Esophagus mucosa (tissue), 1 donor: ENCODE measurements around the gene SEL1L. TPM values are rescaled to one million over a fixed set of nuclear protein-coding genes. Genes with fewer than 3 reads are reported as not detected.
"Not testable (repeated sequence)": the region's sequence is repeated elsewhere in the genome, so short reads cannot be mapped to it uniquely, and the experiment has no call there.

Experiments used
- ATAC-seq: fragments of 200-7000 bp; cut with Tn5 transposase; one replicate; pipeline ENCODE4 v1.9.1; 2020
- total RNA-seq: library from RNA; stranded (reverse); gene quantifications from one replicate; pipeline ENCODE4 v1.2.4, GENCODE V29; 2023
- donor health status: DM: yes; HTN: yes; CAD: no.

SEL1L gene
- total RNA-seq, 1 donor from 2014 or later: 33.0 TPM

DNA sequence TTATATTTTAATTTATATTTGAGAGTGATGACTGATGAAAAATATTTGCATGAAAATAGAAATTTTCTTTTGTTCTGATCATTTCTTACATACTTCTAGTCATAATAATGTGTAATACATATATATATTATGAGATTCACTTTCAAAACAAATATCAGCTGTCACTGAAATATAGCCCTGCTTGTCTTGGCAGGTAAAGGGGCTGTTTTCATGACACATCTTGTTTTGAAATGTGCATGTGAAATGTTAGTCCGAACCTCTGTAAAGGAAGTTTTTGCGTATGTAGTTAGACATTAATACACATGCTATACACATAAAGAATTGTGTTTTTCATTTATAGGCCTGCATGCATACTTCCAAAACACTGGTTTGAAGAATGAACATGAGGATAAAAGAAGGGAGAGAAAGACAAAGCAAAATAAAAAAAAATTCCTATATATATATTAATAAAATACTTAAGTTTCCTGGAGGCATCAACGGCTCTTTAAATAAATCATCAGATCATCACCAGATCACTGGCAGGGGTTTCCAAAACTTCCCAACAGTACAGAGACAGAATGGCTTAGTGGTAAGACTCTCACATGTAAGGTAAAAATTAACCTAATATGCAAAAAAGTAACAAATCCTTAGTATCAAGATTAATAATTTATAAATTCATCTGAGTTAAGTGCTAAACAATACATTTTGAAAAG lies 60.1 kb downstream of the SEL1L start:
- ATAC-seq: no peak

DNA sequence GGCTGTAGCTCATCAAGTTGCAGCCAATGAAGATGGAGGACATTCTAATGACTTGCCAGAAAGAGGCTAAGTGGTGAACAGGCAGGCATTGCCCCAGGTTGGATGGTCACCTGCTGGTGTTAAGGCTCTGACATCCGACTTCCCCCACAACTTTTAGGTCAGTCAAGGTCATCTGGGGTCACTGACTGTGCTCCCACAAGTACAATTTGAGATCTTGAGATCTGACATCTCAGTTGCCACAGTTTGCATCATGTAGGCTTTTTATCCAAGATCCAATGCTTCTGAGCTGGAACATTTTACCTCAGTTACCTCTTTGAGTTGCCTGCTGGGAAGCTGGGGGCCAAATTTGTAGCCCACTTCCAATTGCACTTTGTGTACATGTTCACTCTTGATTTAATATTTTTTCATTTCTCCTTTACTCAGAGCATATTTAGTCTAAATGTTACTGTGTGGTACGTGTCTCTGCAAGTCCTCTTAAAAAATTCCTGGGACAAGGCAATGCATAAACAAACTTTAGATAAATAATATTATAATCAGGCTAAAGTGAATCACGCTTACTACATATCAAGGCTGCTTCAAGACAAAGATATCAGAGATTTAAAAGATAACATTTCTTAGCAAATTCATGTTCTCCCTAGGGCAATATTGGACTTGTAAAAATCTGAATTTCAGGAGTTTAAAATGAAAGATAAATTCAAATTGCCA lies 61.4 kb downstream of the SEL1L start:
- ATAC-seq: no peak

DNA sequence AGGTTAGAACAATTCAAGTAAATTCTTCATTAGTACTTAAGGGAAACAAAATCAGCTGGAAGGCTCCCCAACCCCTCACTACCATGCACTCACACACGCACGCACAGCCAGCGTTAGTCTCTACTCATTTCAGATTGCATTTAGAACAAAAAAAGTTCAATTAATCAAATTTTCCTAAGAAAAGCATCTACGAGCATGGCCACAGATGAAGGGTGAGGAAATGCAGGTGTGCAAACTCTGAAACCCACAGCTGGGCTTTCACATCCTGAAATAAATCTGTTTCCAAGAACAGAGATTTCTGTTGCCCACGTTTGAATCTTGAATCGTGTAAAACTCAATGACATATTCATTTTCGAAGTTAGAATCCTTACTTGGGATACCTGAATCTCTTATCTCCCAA lies 62.6 kb downstream of the SEL1L start:
- no peak for ATAC-seq

- ATAC-seq: not testable (repeated sequence)
These were observed 63.2 kb downstream of the SEL1L start for GRCh38 chr14:81470557-81470826.

DNA sequence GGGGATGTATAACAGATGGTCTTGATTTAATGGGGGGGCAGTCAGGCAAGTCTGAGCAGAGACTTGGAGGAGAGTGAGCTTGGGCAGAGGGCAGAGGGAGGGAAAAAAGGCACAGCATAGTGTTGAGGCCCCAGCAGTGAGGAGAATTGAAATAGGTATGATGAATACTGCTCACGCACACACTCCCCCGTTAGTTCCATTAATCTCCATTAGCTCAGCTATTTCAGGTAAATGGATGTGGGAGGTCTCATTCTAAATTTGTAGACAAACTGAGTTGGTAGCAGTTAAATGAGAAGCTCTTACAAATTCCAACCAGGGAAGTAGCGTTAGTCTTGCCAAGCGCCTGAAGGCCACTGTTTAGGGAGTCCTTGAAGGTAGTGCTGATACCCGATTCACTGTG lies 66.8 kb downstream of the SEL1L start:
- ATAC-seq: no peak

GRCh38 chr14:81465507-81466228 lies 68.0 kb downstream of the SEL1L start:
- ATAC-seq: peak; percentile 29

DNA sequence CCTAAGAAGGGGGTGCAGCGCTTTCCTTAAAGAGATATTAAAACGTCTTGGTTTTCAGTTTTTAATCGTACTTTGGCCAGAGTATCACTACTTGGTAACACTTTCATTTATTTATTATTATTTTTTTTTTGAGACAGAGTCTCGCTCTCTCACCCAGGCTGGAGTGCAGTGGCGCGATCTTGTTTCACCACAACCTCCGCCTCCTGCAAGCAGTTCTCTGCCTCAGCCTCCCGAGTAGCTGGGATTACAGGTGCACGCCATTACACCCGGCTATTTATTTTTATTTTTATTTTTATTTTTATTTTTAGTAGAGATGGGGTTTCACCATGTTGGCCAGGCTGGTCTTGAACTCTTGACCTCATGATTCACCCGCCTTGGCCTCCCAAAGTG lies 68.7 kb downstream of the SEL1L start:
- ATAC-seq: not testable (repeated sequence)

GRCh38 chr14:81464253-81465002 lies 69.2 kb downstream of the SEL1L start:
- peak; percentile 29 for ATAC-seq

GRCh38 chr14:81462356-81462755 lies 71.3 kb downstream of the SEL1L start:
- ATAC-seq: not testable (repeated sequence)

DNA sequence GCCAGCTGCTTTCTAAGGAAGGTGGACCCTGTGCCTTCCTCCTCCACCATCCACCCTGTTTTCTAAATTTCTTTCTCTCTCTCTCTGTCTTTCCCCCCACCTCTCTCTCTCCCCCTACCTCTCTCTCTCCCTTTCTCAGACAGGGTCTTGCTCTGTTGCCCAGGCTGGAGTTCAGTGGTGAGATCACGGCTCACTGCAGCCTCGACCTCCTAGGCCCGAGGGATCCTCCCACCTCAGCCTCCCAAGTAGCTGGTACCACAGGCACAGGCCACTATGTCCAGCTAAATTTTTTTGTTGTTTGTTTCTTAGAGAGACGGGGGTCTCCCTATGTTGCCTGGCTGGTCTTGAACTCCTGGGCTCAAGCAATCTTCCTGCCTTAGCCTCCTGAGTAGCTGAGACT lies 73.7 kb downstream of the SEL1L start:
- no peak for ATAC-seq

DNA sequence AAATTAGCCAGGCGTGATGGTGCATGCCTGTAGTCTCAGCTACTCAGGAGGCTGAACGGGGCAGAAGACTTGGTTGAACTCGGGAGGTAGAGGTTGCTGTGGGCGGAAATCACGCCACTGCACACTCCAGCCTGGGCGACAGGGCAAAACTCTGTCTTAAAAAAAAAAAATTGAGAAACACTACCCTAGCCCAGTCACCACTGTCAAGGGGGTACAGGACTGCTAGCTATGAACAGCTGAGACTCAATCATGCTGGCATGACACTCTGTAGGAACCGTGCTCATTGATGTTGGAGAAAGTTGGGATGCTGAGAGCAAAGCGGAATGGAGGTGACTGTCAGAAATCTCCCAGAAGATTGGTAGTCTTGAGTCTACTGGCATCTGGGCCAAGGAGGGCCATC lies 75.3 kb downstream of the SEL1L start:
- no peak for ATAC-seq

DNA sequence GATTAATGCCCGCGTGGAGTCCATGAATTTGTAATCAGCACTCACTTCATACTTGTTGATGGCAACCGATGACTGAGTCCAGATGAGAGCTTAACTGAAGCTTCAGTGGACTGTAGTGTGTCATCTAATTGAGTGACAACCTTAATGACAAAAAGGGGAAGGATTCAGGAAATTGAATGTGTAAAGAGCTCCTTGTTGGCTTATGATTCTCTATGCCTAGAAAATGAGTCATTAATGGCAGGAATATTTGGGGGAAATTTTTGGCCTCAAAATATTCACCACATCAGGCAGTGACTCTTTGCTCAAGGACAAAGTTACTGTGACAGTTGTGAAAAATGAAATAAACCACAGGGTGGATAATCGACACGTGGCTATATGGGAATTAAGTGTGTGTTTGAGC lies 78.3 kb downstream of the SEL1L start:
- ATAC-seq: peak; percentile 62

GRCh38 chr14:81454572-81455218 lies 79.0 kb downstream of the SEL1L start:
- no peak for ATAC-seq

- ATAC-seq: peak; percentile 68
These were observed 80.4 kb downstream of the SEL1L start for GRCh38 chr14:81453166-81453766.

DNA sequence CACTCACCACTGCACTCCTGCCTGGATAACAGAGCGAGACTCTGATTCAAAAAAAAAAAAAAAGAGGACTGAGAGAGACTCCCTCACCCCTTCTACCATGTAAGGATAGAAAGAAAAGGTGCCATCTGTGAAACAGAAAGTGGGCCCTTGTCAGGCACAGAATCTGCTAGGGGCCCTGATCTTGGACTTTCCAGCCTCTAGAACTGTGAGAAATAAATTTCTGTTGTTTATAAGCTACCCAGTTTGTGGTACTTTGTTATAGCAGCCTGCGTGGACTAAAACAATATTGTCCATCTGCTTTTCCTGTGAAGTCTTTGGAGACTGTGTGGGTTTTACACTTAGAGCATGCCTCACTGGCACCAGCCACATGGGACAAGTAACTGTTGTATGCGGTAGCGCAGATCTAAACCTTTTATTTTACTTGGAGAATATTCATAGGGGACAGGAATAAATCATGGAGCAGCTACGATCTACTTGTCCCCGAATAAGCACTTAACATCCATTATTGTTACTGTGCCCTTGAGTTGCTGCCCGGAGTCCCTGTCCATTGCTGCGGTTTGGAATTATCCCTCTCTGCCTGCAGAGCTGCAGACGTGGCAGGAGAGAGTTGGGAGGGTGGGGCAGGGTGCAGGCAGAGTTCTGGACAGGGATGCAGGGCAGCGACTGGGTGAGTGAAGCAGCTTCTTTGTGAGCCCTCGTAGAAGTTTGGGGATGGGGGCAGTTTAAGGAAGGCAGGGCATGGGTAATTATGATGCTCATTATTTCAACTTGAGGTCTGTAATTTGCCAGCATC lies 81.1 kb downstream of the SEL1L start:
- ATAC-seq: no peak

- ATAC-seq: no peak
These were observed 82.7 kb downstream of the SEL1L start for GRCh38 chr14:81450976-81451375.

DNA sequence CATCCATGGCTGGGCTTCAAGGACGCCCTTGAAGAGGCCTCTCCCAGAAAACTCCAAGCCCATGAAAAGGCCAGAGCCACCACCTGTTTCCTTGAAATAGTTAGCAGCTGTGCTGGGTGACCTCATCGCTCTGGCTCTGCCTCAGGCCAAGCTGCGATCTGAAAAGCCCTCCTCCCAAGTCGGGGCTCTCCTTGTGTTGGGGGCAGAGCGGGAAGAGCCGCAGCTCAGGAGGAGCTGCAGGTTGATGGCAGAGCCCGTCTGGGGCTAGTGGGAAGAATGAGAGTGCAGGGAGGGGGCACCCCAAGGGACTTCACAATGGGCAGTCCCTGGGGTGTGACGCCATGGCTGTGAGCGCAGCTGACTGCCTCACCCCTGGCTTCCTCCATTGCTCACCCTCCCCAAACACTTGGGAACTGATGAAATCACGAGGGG lies 83.5 kb downstream of the SEL1L start:
- ATAC-seq: no peak

DNA sequence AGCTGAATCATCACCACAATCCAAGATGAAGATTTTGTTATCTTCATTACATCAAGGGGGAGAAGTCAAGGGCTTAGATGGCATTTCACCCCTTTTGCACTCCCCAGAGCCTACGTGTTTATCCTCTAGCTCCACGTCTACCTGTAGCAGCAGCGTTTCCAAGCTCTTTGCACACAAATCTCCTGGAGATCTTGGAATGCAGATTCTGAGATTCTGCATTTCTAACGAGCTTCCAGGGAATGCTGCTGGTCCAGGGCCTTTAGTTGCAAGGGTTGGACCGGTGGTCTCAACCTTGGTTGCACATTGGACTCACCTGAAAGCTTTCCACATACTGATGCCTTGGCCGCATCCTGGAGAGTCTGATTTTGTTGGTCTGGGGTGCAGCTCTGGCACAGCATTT lies 84.1 kb downstream of the SEL1L start:
- ATAC-seq: no peak

DNA sequence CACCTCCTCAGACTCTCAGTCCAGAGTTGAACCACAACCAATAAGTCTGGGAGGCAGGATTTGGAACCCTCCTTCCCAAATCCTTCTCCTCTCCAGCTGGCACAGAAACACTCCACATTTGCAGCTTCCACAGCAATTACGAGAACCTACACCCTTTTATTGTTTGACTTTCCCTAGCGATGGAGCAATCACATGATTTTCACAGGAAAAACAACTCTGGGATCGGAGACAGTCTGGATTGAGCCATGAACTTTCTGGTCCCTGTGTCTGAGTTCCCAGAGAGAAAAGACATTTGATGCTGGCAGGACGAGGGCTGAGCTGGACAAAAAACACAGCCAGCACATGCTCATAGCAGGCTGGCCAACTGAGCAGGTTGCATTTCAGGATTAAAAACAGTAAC lies 84.5 kb downstream of the SEL1L start:
- ATAC-seq: no peak

DNA sequence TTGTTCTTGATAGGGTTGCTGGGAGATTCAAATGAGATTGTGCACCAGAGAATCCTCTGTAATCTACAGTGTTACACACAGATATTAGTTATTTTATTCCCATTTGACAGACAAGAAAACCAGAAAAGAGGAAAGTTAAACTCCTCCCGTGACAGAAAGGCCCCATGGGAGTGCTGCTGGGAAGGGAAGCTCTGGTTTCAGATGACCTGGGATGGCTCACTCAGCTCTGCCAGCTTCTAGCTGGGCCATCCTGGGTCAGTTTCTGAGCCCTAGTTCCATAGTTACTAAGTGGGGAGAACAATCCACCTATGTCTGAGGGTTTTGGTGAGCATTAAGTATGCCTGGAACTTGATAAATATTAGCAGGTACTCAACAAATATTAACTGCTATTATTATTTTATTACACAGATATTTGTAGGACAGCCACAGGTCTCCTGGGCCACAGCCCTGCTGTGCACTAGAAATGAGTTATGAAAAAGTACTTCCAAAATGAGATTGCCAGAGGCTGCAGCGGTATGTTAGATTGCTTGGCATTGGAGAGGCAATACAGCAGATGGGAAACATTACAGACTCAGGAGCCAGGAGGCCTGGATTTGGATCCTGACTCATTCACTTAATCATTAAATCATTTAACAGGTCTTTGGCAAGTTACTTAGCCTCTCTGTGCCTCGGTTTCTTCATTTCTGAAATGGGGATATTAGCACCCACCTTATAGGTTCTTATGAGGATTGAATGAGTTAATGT lies 86.5 kb downstream of the SEL1L start:
- no peak for ATAC-seq
